ENCODE measurements around the gene KIF7.

- no peak for TF ChIP-seq CTCF (IDR thresholded peaks at IDR 0.05; ENCODE audit: borderline replicate concordance, extremely low read depth, low read length, poor library complexity, severe bottlenecking)
- TF ChIP-seq EZH2 (IDR thresholded peaks at IDR 0.05; ENCODE audit: borderline replicate concordance, low read depth, low read length, severe bottlenecking): no peak
Measured at GRCh38 chr15:89668171-89668570, 12.9 kb upstream of the KIF7 start.

Measured in DND-41 (cell line).